ENCODE data around the gene GSDME.

Gene GSDME

DNA sequence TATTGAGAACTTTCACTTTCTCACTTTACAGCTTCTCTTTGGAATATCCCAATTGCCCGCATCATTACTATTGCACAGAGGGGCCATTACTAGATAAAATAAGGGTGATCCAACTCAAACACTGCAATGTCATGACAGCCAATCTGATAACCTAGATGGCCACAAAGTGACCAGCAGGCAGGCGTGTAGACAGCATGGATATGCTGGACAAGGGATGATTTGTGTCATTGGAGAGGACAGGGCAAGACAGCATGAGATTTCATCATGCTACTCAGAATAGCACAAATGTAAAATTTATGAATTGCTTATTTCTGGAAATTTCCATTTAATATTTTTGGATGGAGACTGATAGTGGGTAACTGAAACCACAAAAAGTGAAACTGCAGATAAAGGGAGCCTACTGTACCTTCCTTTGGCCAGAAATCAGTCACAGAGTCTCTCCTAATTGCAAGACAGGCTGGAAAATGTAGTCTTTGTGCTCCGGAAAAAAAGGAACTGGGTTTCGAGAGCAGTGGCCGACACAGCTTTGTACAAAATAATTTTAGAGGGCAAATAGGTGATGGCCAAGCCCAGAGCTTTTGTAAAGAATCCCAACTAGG is 6.1 kb upstream of the GSDME start:
- no peak for TF ChIP-seq CTCF (IDR thresholded peaks at IDR 0.05; ENCODE audit: borderline replicate concordance, insufficient read depth, low read depth, low read length)
- H3K4me3 ChIP-seq (ENCODE audit: low read depth, low read length) = no peak overlapping the region

DNA sequence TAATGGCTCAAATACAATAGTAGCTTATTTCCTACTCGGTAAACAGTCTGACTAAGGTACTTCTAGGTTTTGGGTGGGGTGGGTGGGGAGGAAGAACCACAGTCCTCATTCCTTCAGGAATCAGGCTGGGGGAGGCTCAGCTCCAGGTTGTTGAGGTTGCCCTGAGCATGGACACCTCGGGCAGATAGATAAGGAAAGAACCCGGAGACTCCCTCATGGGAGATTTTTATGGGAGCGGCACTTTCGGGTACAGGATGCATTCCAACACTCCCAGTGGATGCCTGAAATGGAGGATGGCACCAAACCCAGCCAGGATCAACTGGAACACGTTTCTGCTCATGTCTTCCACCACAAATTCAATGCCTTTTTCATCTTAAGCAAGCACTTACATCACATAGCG is 5.5 kb upstream of the GSDME start:
- H3K4me3 ChIP-seq (ENCODE audit: low read depth, low read length) = no peak overlapping the region
- TF ChIP-seq CTCF (IDR thresholded peaks at IDR 0.05; ENCODE audit: borderline replicate concordance, insufficient read depth, low read depth, low read length) = no peak

- no peak for TF ChIP-seq CTCF (IDR thresholded peaks at IDR 0.05; ENCODE audit: borderline replicate concordance, insufficient read depth, low read depth, low read length)
- H3K4me3 ChIP-seq (ENCODE audit: low read depth, low read length) = no peak overlapping the region
These were observed 3.7 kb upstream of the GSDME start for GRCh38 chr7:24760968-24761367.

DNA sequence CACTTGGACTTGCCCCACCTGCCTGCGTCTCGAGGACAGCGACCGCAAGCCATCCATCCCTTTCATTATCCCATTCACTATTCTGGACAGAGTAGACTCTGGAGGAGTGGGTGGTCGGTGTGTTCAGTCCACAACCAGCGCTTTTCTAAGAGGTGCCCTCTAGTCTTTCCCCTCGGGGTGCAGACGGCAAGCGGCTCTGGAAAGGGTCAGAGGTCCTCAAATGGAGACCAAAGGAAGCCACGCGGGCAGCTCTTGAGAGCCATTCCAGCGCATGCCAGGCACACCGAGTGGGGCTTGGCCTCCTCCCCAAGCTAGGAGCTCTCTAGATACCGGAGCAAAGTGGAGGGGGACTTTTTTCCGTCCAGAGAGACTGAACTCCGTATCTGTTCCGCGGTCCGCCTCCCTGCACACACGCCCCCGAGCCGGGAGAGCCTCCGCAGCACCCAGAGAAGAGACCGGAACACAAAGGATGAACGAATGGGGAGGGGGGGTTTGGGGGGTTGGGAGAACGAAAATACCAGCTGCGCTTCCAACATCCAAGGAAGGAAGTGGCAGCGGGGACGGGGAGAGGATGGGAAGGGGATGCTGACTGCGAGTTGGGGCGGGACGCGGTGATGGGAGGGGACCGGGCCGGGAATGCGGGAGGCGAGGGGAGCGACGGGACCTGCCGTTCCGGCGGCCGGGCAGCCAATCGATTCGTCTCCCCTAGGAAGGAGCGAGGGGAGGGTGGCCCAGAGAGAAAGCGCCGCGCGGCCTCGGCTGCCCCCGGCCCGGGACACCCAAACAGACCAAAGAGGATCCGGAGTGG is 515 bp downstream of the GSDME start:
- H3K4me3 ChIP-seq (ENCODE audit: low read depth, low read length) = peak overlapping the region; percentile 84
- no peak for TF ChIP-seq CTCF (IDR thresholded peaks at IDR 0.05; ENCODE audit: borderline replicate concordance, insufficient read depth, low read depth, low read length)

DNA sequence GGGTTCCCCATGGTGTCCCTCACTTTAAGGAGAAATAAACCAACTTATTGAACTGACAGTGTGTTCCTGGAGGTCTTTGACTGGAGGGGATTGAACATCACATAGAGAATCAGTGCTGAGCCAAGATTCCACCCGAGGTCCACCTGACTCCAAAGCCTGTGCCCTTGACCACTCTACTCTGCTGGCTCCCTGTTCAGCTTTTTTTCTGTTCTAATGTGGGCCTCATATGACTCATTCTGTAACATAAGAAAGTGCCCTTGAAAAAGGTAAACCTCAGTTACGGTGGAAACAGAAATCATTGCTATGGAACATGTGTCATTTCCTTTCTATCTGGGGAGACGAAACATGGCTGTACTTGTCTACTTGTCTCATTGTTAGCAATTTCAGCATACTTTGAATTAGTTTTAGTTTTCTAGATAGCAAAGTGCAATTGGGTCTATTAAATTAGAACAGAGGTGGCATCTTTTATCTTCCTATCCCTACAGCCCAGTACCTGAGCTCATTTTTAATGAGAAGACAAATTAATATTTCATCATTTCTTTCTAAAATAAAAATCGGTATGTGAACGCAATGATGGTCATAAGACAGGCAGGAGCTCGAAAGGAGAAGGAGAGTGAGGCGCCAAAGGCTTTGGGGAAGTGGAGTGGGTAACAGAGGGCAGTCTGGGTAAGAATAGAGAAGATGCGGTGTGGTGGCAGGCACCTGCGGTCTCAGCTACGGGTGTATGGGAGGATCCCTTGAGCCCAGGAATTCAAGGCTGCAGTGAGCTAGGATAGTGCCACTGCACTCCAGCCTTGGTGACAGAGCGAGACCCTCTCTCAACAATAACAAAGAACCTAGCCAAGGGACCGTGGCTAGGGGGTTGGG is 1.5 kb downstream of the GSDME start:
- TF ChIP-seq CTCF (IDR thresholded peaks at IDR 0.05; ENCODE audit: borderline replicate concordance, insufficient read depth, low read depth, low read length) = no peak
- peak overlapping the region; percentile 84 for H3K4me3 ChIP-seq (ENCODE audit: low read depth, low read length)

DNA sequence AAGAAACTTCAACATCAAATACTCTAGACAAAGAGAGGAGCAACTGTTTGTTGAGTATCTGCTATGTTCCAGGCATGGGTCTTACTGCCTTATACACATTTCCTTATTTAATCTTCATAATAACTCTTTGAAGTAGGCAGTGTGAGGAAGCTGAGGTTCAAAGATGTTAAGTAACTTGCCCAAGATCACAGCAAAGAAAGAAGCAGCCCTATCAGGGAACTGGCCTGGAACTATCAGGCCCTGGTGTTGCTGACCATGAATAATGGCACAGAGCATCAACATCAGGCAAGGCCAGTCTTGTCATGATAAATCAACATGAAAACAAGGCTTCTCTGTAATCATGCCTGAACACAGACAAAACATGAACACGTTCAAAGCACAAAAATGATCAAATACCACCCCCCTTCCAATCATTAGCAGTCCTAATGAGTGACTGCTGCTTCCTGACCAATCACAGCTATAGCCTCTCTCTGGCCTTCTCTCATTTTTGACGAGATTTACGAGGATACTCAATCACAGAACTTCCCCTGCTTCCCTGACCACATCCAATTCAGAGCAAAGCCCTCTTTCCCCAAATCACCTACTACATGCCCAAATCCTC is 2.3 kb downstream of the GSDME start:
- peak overlapping the region; percentile 40 for H3K4me3 ChIP-seq (ENCODE audit: low read depth, low read length)

More for the DNA sequence above, 2.3 kb downstream of the GSDME start:
- TF ChIP-seq CTCF (IDR thresholded peaks at IDR 0.05; ENCODE audit: borderline replicate concordance, insufficient read depth, low read depth, low read length) = no peak
